ENCODE measurements around the gene EOLA1. TPM values are rescaled to one million over a fixed set of nuclear protein-coding genes. Genes with fewer than 3 reads are reported as not detected.

Gene EOLA1
- total RNA-seq (2021) (24.3 and 25.1 TPM in 2 replicates), Bru-seq, nascent RNA (percentile 48 among the genes with signal in this experiment), BruChase-seq, experiment 1, labeled RNA remaining after a 2-hour chase (percentile 52 among the genes with signal in this experiment), BruChase-seq, experiment 2, labeled RNA remaining after a 6-hour chase (percentile 63 among the genes with signal in this experiment)
- long read RNA-seq, transcript CXorf40A-202 (5 exons, 1,148 nt), result minor isoform, 5 of 32 reads
- long read RNA-seq, transcript CXorf40A-204 (5 exons, 1,403 nt), result major isoform, 13 of 32 reads
- long read RNA-seq, partial matches to known transcripts, result 0 of 32 reads
- long read RNA-seq, other reads (novel, unspliced or antisense), result 9 of 32 reads

GRCh38 chrX:149540621-149541520 lies at the start of gene EOLA1:
EOLA1 (plus strand) TSS chrX:149541012; CDS start chrX:149545631, 4,619 bp downstream.
- no peaks in the 10 kb centered on the region for H3K9me2 ChIP-seq (ENCODE audit: insufficient read depth)
- peaks cover 8% of the 10 kb centered on the region for H3K4me1 ChIP-seq (replicated peaks; ENCODE audit: insufficient read depth)
- H3K27ac ChIP-seq, result peak within 1 kb of the TSS; percentile 72
- peak within 1 kb of the TSS; percentile 91 for H3K4me2 ChIP-seq
- no peaks in the 10 kb centered on the region for H3K36me3 ChIP-seq (ENCODE audit: low read depth)
- intact Hi-C loops (cut with micrococcal nuclease; ENCODE audit: unreplicated experiment), result loop anchor here (1.0 to 10.0 kb wide), 3 partner anchors 30 to 1154 kb away; partner anchors contain the start of genes MTM1 and MTMR1
- H3F3A ChIP-seq (ENCODE audit: insufficient read depth, low read depth), result peaks cover 6% of the 10 kb centered on the region; the same call in 1 of the 2 replicates
- H3K79me2 ChIP-seq (ENCODE audit: low read depth), result peaks cover 8% of the 10 kb centered on the region
- no peaks in the 10 kb centered on the region for H3K9me3 ChIP-seq (ENCODE audit: insufficient read depth, low read depth)
- CTCF ChIA-PET, result interaction anchor here (1.9 to 2.3 kb wide), 2 partner anchors 29 to 399 kb away, joined by 13 to 23 read pairs; no protein-coding TSS in a partner anchor
- peak within 1 kb of the TSS; percentile 89 for H2AFZ ChIP-seq
- no peaks in the 10 kb centered on the region for H3K27me3 ChIP-seq (ENCODE audit: insufficient read depth, low read depth)
- H4K20me1 ChIP-seq (ENCODE audit: insufficient read depth), result no peaks in the 10 kb centered on the region
- peak; percentile 92 to 98 for DNase-seq
- TF ChIP-seq CTCF (conservative IDR thresholded peaks at IDR 0.05), result no peak; the same call in 1 of the 2 replicates
- TF ChIP-seq EZH2 (IDR thresholded peaks at IDR 0.05; ENCODE audit: low read depth), result no peak
- POLR2A ChIA-PET (ENCODE audit: unreplicated experiment), result interaction anchor here (0.5 to 2.1 kb wide), 16 partner anchors 15 to 1449 kb away, joined by 3 to 104 read pairs (median 6); partner anchors contain the start of genes EOLA2 and IDS
- peak within 1 kb of the TSS; percentile 81 for H3K4me3 ChIP-seq
- BruUV-seq (replicated peaks), result TSS peak; percentile 56

GRCh38 chrX:149491812-149492211 lies 49.0 kb upstream of the EOLA1 start:
- Histone ChIP-seq H3K27ac (peak overlapping the region; percentile 86; the same call in 1 of the 2 replicates), H3K4me3 (no peak overlapping the region), H3F3A (ENCODE audit: insufficient read depth, low read depth) (peaks cover 46% of the 10 kb centered on the region), H3K9me3 (ENCODE audit: insufficient read depth, low read depth) (no peaks in the 10 kb centered on the region; the same call in 1 of the 2 replicates), H3K4me1 (replicated peaks; ENCODE audit: insufficient read depth) (peaks cover 68% of the 10 kb centered on the region), H3K79me2 (ENCODE audit: low read depth) (peaks cover 8% of the 10 kb centered on the region), H2AFZ (no peak overlapping the region), H3K4me2 (peak overlapping the region; percentile 48; the same call in 1 of the 2 replicates), H4K20me1 (ENCODE audit: insufficient read depth) (no peaks in the 10 kb centered on the region), H3K27me3 (ENCODE audit: insufficient read depth, low read depth) (no peaks in the 10 kb centered on the region), H3K36me3 (ENCODE audit: low read depth) (peaks cover 73% of the 10 kb centered on the region), H3K9me2 (ENCODE audit: insufficient read depth) (no peaks in the 10 kb centered on the region)
- intact Hi-C loops (cut with micrococcal nuclease; ENCODE audit: unreplicated experiment), result loop anchor here (10.0 kb wide), 1 partner anchor 1577 kb away; the partner anchor contains the start of gene FMR1
- no TSS peak for BruUV-seq (replicated peaks)
- peak in 1 of 2 experiments; percentile 90 for DNase-seq
- TF ChIP-seq CTCF (conservative IDR thresholded peaks at IDR 0.05) (no peak), EZH2 (IDR thresholded peaks at IDR 0.05; ENCODE audit: low read depth) (no peak)
- ChIA-PET POLR2A (ENCODE audit: unreplicated experiment) (interaction anchor here (0.6 kb wide), 2 partner anchors 13 to 20 kb away, joined by 4 to 5 read pairs; no protein-coding TSS in a partner anchor), CTCF (no interaction called here)
